ENCODE data around the gene DNAJC13.

The DNAJC13 gene

GRCh38 chr3:132537297-132537696 lies 120.0 kb downstream of the DNAJC13 start:
- no peak overlapping the region for H3K9ac ChIP-seq (ENCODE audit: low read depth, low read length)
- H3K4me3 ChIP-seq (ENCODE audit: low read depth in 1 of 2, low read length in 2 of 2) = no peak overlapping the region
- no peak overlapping the region for H2AFZ ChIP-seq (ENCODE audit: low read depth, low read length)
- H3K4me2 ChIP-seq (ENCODE audit: insufficient read depth, low read length) = no peak overlapping the region
- no peaks in the 10 kb centered on the region for H3K4me1 ChIP-seq (ENCODE audit: insufficient read depth, low read length)
- DNase-seq (no peak), ATAC-seq (ENCODE audit: insufficient read depth, low read depth) (no peak)
- H4K20me1 ChIP-seq (ENCODE audit: insufficient read depth, low read length) = peaks cover 4% of the 10 kb centered on the region; the same call in 1 of the 2 replicates
- no peak for TF ChIP-seq EZH2 (IDR thresholded peaks at IDR 0.05; ENCODE audit: borderline replicate concordance, low read depth, low read length, severe bottlenecking)
- TF ChIP-seq CTCF (IDR thresholded peaks at IDR 0.05; ENCODE audit: borderline replicate concordance, extremely low read depth, low read length, poor library complexity, severe bottlenecking) = no peak
- H3K79me2 ChIP-seq (ENCODE audit: insufficient read depth, low read length) = no peaks in the 10 kb centered on the region
- peaks cover 75% of the 10 kb centered on the region for H3K36me3 ChIP-seq (ENCODE audit: insufficient read depth, low read length)
- no peaks in the 10 kb centered on the region for H3K27me3 ChIP-seq (ENCODE audit: insufficient read depth, low read length, poor library complexity)
- H3K27ac ChIP-seq (ENCODE audit: low read length) = no peak overlapping the region
- no peaks in the 10 kb centered on the region for H3K9me3 ChIP-seq (ENCODE audit: insufficient read depth, low read length, severe bottlenecking)

- Histone ChIP-seq H3K79me2 (ENCODE audit: insufficient read depth, low read length) (no peaks in the 10 kb centered on the region), H3K4me1 (ENCODE audit: insufficient read depth, low read length) (no peaks in the 10 kb centered on the region), H3K36me3 (ENCODE audit: insufficient read depth, low read length) (peaks cover 73% of the 10 kb centered on the region), H3K9me3 (ENCODE audit: insufficient read depth, low read length, severe bottlenecking) (no peaks in the 10 kb centered on the region), H3K4me2 (ENCODE audit: insufficient read depth, low read length) (no peak overlapping the region), H4K20me1 (ENCODE audit: insufficient read depth, low read length) (peaks cover 4% of the 10 kb centered on the region; the same call in 1 of the 2 replicates), H3K27me3 (ENCODE audit: insufficient read depth, low read length, poor library complexity) (no peaks in the 10 kb centered on the region), H3K27ac (ENCODE audit: low read length) (no peak overlapping the region), H3K4me3 (ENCODE audit: low read depth in 1 of 2, low read length in 2 of 2) (no peak overlapping the region), H3K9ac (ENCODE audit: low read depth, low read length) (no peak overlapping the region), H2AFZ (ENCODE audit: low read depth, low read length) (no peak overlapping the region)
- no peak for DNase-seq
- ATAC-seq (ENCODE audit: insufficient read depth, low read depth) = no peak
- TF ChIP-seq EZH2 (IDR thresholded peaks at IDR 0.05; ENCODE audit: borderline replicate concordance, low read depth, low read length, severe bottlenecking) (no peak), CTCF (IDR thresholded peaks at IDR 0.05; ENCODE audit: borderline replicate concordance, extremely low read depth, low read length, poor library complexity, severe bottlenecking) (no peak)
These were observed 120.8 kb downstream of the DNAJC13 start for GRCh38 chr3:132538072-132538471.

- Histone ChIP-seq H3K36me3 (ENCODE audit: insufficient read depth, low read length) (peaks cover 58% of the 10 kb centered on the region), H3K27me3 (ENCODE audit: insufficient read depth, low read length, poor library complexity) (no peaks in the 10 kb centered on the region), H3K9ac (ENCODE audit: low read depth, low read length) (no peak overlapping the region), H3K79me2 (ENCODE audit: insufficient read depth, low read length) (no peaks in the 10 kb centered on the region), H3K4me1 (ENCODE audit: insufficient read depth, low read length) (no peaks in the 10 kb centered on the region), H2AFZ (ENCODE audit: low read depth, low read length) (no peak overlapping the region), H4K20me1 (ENCODE audit: insufficient read depth, low read length) (peaks cover 4% of the 10 kb centered on the region; the same call in 1 of the 2 replicates), H3K4me2 (ENCODE audit: insufficient read depth, low read length) (no peak overlapping the region), H3K9me3 (ENCODE audit: insufficient read depth, low read length, severe bottlenecking) (no peaks in the 10 kb centered on the region), H3K27ac (ENCODE audit: low read length) (no peak overlapping the region), H3K4me3 (ENCODE audit: low read depth in 1 of 2, low read length in 2 of 2) (no peak overlapping the region)
- DNase-seq (no peak), ATAC-seq (ENCODE audit: insufficient read depth, low read depth) (no peak)
- TF ChIP-seq CTCF (IDR thresholded peaks at IDR 0.05; ENCODE audit: borderline replicate concordance, extremely low read depth, low read length, poor library complexity, severe bottlenecking) = no peak
- TF ChIP-seq EZH2 (IDR thresholded peaks at IDR 0.05; ENCODE audit: borderline replicate concordance, low read depth, low read length, severe bottlenecking) = no peak
These were observed 122.4 kb downstream of the DNAJC13 start for GRCh38 chr3:132539681-132540080.

- no peak for ATAC-seq (ENCODE audit: insufficient read depth, low read depth)
These were observed 125.3 kb downstream of the DNAJC13 start for GRCh38 chr3:132542577-132542976.

More at GRCh38 chr3:132542577-132542976, 125.3 kb downstream of the DNAJC13 start:
- TF ChIP-seq EZH2 (IDR thresholded peaks at IDR 0.05; ENCODE audit: borderline replicate concordance, low read depth, low read length, severe bottlenecking) (no peak), CTCF (IDR thresholded peaks at IDR 0.05; ENCODE audit: borderline replicate concordance, extremely low read depth, low read length, poor library complexity, severe bottlenecking) (no peak)
- peaks cover 33% of the 10 kb centered on the region for H3K36me3 ChIP-seq (ENCODE audit: insufficient read depth, low read length)
- H3K4me1 ChIP-seq (ENCODE audit: insufficient read depth, low read length) = no peaks in the 10 kb centered on the region
- H3K27me3 ChIP-seq (ENCODE audit: insufficient read depth, low read length, poor library complexity) = no peaks in the 10 kb centered on the region
- no peaks in the 10 kb centered on the region for H4K20me1 ChIP-seq (ENCODE audit: insufficient read depth, low read length)
- no peak overlapping the region for H2AFZ ChIP-seq (ENCODE audit: low read depth, low read length)
- no peaks in the 10 kb centered on the region for H3K9me3 ChIP-seq (ENCODE audit: insufficient read depth, low read length, severe bottlenecking)
- no peak for DNase-seq
- H3K4me3 ChIP-seq (ENCODE audit: low read depth in 1 of 2, low read length in 2 of 2) = no peak overlapping the region
- H3K9ac ChIP-seq (ENCODE audit: low read depth, low read length) = no peak overlapping the region
- no peak overlapping the region for H3K27ac ChIP-seq (ENCODE audit: low read length)
- H3K79me2 ChIP-seq (ENCODE audit: insufficient read depth, low read length) = no peaks in the 10 kb centered on the region
- H3K4me2 ChIP-seq (ENCODE audit: insufficient read depth, low read length) = no peak overlapping the region
